ENCODE measurements around the gene KYAT1. TPM values are rescaled to one million over a fixed set of nuclear protein-coding genes. Genes with fewer than 3 reads are reported as not detected.

The KYAT1 gene
- total and polyA plus RNA-seq, 2 of the 13 experiments (the other 11 are each of a cell fraction or from before 2014, with no cell fraction given) = 9.2 to 46.5 TPM

DNA sequence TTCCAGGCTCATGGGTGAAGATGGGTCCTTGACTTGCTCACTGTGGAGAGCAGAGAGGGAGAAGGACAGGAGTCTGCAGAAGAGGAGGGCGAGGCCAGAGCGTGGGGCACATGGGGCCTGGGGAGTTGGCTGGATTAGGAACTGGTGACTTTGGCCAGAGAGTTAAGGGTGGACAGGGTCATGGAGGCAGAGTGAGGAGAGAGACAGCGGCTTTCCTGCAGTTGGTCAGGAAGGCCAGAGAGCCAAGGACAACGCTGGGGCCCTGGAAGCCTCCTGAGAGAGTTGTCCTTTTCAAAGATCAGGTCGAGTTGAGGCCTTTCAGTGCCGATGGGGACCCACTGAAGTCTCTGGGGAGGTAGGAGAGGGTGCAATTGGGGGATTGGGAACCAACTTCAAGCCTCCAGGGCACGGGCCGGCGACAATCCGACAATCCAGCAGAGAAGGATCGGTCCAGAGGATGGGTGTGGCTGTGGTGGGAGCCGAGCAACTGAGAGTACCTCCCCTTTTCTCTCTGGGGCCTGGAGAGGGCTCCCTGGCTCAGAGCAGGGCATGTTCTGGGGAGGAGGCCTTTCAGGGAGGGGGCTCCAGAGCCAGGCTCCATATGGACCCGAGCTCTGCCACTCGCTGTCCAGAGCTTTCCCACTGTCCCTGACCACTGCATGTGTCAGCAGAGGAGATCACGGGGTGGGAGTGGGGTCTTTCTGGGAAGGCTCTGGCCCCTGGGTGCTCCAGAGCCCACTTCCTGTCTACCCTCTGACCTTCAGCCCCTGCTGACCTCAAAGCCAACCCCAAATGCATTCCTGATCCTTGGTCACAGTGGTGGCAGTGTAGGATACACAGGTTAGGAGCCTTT lies 31.5 kb upstream of the KYAT1 start:
- BruUV-seq (replicated peaks) = no TSS peak
- Histone ChIP-seq H2AFZ (ENCODE audit: low read length) (no peak overlapping the region), H3K79me2 (ENCODE audit: insufficient read depth, low read length) (peaks cover 9% of the 10 kb centered on the region), H3K9ac (ENCODE audit: insufficient read depth, low read depth, low read length) (peak overlapping the region; percentile 45; the same call in 1 of the 2 replicates), H3K4me1 (ENCODE audit: insufficient read depth, low read length) (peaks cover 77% of the 10 kb centered on the region), H3K27me3 (ENCODE audit: control insufficient read depth in 1 of 2, insufficient read depth in 2 of 2, low read length in 2 of 2) (no peaks in the 10 kb centered on the region), H3K4me3 (replicated peaks in 1 of 3; ENCODE audit: insufficient read depth in 1 of 3, low read depth in 2 of 3, low read length in 3 of 3) (no peak overlapping the region; a peak in 1 of 6 replicates), H3K4me2 (ENCODE audit: low read depth, low read length) (peak overlapping the region; percentile 37; the same call in 1 of the 2 replicates), H3K36me3 (replicated peaks in 1 of 2; ENCODE audit: control insufficient read depth in 1 of 2, insufficient read depth in 2 of 2, low read length in 2 of 2) (peaks cover 27 to 42% of the 10 kb centered on the region in 2 experiments), H3K27ac (ENCODE audit: extremely low read length, insufficient read depth, low read length) (peak overlapping the region; percentile 70), H4K20me1 (ENCODE audit: insufficient read depth, low read length) (no peaks in the 10 kb centered on the region), H3K9me3 (ENCODE audit: low read length) (no peaks in the 10 kb centered on the region)
- POLR2A ChIA-PET = interaction anchor here (0.9 to 2.8 kb wide), 5 partner anchors 9 to 37 kb away, joined by 3 to 14 read pairs (median 6); partner anchors contain the start of genes KYAT1 and LRRC8A
- FAIRE-seq (no peak), DNase-seq (ENCODE audit: low spot score) (no peak), ATAC-seq (peak; percentile 60)
- WGBS (ENCODE audit: low lambda C conversion rate) = 52% methylated on average over 8 of the region's 15 CpGs
- intact Hi-C loops (cut with micrococcal nuclease; ENCODE audit: unreplicated experiment) = no loop called here
- CTCF ChIA-PET (ENCODE audit: low intra/inter-chr PET ratio, low total read pairs) = no interaction called here
- in situ Hi-C loops (cut with HindIII; ENCODE audit: extremely low pct_ligation_motif_present, low pct_unique_long_range_greater_than_20kb) = no loop called here
- TF ChIP-seq, protein P1, sequence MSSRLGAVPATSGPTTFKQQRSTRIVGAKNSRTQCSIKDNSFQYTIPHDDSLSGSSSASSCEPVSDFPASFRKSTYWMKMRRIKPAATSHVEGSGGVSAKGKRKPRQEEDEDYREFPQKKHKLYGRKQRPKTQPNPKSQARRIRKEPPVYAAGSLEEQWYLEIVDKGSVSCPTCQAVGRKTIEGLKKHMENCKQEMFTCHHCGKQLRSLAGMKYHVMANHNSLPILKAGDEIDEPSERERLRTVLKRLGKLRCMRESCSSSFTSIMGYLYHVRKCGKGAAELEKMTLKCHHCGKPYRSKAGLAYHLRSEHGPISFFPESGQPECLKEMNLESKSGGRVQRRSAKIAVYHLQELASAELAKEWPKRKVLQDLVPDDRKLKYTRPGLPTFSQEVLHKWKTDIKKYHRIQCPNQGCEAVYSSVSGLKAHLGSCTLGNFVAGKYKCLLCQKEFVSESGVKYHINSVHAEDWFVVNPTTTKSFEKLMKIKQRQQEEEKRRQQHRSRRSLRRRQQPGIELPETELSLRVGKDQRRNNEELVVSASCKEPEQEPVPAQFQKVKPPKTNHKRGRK (CRISPR knock-in tag; IDR thresholded peaks at IDR 0.05) = no peak
- TF ChIP-seq, protein P2, sequence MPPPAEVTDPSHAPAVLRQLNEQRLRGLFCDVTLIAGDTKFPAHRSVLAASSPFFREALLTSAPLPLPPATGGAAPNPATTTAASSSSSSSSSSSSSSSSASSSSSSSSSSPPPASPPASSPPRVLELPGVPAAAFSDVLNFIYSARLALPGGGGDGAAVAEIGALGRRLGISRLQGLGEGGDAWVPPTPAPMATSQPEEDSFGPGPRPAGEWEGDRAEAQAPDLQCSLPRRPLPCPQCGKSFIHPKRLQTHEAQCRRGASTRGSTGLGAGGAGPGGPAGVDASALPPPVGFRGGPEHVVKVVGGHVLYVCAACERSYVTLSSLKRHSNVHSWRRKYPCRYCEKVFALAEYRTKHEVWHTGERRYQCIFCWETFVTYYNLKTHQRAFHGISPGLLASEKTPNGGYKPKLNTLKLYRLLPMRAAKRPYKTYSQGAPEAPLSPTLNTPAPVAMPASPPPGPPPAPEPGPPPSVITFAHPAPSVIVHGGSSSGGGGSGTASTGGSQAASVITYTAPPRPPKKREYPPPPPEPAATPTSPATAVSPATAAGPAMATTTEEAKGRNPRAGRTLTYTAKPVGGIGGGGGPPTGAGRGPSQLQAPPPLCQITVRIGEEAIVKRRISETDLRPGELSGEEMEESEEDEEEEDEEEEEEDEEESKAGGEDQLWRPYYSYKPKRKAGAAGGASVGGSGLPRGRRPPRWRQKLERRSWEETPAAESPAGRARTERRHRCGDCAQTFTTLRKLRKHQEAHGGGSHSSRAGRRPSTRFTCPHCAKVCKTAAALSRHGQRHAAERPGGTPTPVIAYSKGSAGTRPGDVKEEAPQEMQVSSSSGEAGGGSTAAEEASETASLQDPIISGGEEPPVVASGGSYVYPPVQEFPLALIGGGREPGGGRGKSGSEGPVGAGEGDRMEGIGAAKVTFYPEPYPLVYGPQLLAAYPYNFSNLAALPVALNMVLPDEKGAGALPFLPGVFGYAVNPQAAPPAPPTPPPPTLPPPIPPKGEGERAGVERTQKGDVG (CRISPR knock-in tag; IDR thresholded peaks at IDR 0.05; ENCODE audit: borderline replicate concordance) = peak; percentile 30; the same call in 1 of the 2 replicates
- TF ChIP-seq SAFB2 (CRISPR knock-in tag; IDR thresholded peaks at IDR 0.05; ENCODE audit: borderline replicate concordance, low read depth) (0 out of 2 replicates have a peak, but pooled peaks have one; percentile 44), CENPT (CRISPR knock-in tag; IDR thresholded peaks at IDR 0.05; ENCODE audit: low read depth) (no peak), MEIS2 (CRISPR knock-in tag; IDR thresholded peaks at IDR 0.05) (no peak), MTF2 (CRISPR knock-in tag; IDR thresholded peaks at IDR 0.05; ENCODE audit: borderline replicate concordance) (no peak), RXRA (CRISPR knock-in tag; IDR thresholded peaks at IDR 0.05) (peak; percentile 52; the same call in 1 of the 2 replicates), REXO4 (CRISPR knock-in tag; IDR thresholded peaks at IDR 0.05; ENCODE audit: borderline replicate concordance) (no peak), ZNF782 (CRISPR knock-in tag; IDR thresholded peaks at IDR 0.05; ENCODE audit: borderline replicate concordance) (no peak)
- TF ChIP-seq, protein P3, sequence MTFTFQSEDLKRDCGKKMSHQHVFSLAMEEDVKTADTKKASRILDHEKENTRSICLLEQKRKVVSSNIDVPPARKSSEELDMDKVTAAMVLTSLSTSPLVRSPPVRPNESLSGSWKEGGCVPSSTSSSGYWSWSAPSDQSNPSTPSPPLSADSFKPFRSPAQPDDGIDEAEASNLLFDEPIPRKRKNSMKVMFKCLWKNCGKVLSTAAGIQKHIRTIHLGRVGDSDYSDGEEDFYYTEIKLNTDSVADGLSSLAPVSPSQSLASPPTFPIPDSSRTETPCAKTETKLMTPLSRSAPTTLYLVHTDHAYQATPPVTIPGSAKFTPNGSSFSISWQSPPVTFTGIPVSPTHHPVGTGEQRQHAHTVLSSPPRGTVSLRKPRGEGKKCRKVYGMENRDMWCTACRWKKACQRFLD (CRISPR knock-in tag; IDR thresholded peaks at IDR 0.05; ENCODE audit: borderline replicate concordance) = no peak
- TF ChIP-seq, protein P4, sequence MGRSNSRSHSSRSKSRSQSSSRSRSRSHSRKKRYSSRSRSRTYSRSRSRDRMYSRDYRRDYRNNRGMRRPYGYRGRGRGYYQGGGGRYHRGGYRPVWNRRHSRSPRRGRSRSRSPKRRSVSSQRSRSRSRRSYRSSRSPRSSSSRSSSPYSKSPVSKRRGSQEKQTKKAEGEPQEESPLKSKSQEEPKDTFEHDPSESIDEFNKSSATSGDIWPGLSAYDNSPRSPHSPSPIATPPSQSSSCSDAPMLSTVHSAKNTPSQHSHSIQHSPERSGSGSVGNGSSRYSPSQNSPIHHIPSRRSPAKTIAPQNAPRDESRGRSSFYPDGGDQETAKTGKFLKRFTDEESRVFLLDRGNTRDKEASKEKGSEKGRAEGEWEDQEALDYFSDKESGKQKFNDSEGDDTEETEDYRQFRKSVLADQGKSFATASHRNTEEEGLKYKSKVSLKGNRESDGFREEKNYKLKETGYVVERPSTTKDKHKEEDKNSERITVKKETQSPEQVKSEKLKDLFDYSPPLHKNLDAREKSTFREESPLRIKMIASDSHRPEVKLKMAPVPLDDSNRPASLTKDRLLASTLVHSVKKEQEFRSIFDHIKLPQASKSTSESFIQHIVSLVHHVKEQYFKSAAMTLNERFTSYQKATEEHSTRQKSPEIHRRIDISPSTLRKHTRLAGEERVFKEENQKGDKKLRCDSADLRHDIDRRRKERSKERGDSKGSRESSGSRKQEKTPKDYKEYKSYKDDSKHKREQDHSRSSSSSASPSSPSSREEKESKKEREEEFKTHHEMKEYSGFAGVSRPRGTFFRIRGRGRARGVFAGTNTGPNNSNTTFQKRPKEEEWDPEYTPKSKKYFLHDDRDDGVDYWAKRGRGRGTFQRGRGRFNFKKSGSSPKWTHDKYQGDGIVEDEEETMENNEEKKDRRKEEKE (IDR thresholded peaks at IDR 0.05) = no peak
